HL-60/S4 (cell line): ENCODE measurements around the gene WHRN.

ENCODE experiments used
- in situ Hi-C: fragments of 300-500 bp; cut with MboI; formaldehyde crosslinking; loops from 2 replicates; pipeline ENCODE4 v1.14.3; 2022; ENCODE audit warnings: low sequenced_read_pairs

Gene WHRN

DNA sequence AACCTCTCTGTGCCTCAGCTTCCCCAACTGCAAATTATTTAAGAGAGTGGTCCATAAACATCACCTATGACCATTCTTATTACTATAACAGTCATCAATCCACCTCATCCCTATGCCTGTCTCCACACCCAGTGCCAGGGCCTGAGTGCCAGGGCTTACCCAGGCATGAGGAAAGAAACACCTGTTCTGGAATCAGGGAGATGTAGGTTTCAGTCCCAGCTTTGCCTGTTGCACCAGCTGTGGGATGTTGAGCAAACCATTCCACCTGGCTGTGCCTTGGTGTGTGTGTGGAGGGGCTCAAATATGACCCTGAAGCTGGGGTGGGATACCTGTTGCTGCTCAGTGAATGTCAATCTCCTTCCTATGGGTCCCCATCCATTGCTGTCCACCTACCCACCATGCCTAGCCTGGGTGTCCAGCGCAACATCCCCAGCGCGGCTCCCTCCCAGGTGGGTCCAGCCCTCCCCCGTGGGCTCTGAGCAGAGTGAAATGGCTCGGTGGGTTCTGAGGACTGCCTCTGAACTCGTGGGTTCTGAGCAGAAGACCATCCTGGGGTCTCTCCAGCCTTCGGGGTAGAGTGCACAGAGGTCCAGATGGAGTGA is 133.8 kb downstream of the WHRN start:
- in situ Hi-C loops = no loop called here

DNA sequence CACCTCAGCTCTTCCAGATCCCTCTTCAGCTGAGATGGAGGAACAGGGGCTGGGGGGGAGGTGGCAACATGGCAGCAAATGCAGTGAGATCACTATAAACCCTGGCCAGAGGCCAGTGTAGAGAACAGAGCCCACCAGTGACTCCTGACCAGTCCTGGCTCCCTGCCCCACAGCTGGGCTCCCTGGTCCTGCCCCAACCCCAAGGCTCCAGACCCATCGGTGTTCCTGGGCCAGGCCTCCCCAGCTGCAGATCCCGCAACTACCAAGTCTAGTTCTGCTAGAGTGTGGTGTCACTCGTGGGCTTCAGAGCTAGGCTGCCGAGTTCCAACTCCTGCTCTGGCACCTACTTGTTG is 134.3 kb downstream of the WHRN start:
- in situ Hi-C loops = no loop called here

DNA sequence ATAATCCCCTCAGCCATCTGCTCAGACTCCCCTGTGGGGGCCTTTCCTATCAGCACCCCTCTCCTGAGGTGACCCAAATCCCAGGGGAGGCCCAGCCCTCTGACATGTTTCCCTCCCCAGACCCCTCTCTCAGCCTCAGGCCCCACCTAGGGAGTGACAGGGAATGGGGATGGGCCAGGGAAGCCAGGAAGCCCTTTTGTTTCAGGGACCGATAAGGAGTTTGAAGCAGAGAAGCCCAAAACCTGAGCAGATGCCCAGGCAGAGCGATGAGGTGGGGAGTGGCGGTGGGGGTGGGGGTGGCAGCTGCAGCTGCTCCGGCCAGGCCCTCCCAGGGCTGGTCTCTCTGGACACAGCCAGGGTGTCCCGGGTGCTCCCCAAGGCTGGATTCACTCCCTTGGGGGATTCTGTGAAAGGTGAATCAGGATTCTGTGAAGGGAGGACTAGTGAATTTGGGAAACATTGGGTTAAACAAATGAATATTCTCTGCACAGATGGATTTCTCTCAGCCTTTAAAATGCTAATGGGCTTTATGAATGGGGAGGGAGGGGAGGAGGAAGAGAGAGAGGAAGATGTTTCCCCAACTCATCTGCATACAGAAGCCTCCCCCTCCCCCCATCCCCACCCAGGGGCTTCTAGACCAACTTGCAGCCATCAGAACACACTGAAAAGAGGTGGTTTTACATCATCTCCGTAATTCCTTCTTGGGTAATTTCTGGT is 134.9 kb downstream of the WHRN start:
- in situ Hi-C loops = no loop called here

DNA sequence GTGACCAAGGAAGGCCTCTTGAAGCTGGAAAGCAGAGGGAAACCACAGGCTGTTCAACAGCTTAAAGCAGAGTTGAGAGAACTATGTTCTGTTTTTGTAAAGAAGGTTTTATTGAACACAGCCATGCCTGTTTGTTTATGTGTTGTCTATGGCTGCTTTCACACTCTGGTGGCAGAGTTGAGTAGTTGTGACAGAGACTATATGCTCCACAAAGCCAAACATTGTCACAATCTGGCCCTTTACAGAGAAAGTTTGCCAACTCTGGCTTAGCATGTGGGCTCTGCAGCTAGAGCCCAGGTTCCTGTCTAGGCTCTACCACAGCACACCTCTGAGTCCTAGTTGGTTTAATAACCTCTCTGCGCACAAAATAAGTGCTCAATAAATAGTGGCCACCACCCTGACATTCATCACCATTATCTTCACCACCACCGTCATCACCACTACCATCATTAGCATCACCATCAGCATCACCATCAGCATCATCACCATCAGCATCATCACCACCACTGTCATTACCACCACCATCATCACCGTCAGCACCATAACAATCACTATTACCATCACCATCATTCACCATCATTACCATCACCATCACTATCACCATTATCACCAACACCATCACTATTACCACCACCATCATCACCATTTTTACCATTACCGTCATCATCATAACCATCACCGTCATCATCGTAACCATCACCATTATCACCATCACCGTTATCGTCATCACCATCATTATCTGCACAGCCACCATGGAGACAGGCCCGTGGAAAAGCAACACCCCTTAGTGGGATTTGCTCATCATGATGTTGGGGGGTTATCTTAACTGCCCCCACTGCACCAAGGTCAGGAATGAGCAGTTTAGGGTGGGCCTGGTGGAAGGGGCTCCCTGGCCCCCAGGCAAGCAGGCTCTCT is 135.8 kb downstream of the WHRN start:
- in situ Hi-C loops = no loop called here

DNA sequence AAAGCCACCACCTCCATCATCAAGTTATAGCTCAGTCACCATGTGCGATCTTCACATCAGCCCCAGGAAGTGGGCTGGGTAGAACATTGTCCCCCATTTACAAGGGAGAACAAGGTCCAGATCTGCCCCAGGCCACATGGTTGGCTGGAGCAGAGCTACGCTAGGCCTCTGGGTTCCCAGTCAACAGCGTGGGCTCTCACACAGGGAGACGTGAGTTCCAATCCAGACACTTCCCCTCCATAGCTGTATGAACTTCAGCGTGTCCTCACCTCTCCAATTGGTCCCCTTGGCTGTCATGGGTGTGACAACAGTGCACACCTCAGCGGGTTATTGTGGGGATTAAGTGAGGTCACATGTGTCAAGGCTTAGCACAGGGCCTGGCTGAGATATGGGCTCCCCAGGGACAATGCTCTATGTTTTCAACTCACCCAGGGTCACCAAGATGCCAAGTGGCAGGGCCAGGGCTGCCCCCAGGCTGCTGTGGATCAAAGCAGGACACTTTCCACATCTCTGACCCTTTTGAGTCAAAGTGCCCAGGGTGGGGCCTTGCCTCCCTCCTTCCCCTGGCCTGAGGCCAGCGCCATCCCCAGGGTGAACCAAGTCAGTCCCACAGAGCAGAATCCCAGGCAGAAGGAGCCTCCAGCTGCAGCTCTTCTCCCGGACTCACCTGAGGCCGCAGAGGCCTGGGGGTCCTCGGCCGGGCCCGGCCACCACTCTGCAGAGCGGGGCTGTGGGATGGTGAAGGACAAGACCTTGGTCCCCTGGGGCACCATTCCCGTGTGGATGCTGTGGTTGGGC is 137.3 kb downstream of the WHRN start:
- in situ Hi-C loops = no loop called here

DNA sequence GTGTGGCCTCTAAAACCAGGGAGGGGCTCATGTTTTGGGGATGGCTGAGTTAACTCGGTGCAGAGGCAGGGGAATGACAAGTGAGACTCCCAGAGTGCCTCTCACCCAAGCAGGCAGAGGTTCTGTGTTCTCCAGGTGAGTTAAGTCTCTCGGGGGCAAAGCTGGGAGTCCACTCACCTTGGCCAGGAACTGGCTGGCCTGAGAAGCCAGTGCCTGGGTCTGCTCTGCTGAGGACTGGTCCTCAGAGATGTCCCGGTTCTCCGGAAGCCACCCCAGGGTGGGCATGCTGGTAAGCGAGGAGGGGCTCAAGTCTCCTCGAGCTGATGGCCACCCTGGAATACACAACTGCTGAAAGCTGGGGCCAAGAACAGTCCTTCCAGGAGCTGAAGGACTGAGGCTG is 137.9 kb downstream of the WHRN start:
- in situ Hi-C loops = no loop called here

DNA sequence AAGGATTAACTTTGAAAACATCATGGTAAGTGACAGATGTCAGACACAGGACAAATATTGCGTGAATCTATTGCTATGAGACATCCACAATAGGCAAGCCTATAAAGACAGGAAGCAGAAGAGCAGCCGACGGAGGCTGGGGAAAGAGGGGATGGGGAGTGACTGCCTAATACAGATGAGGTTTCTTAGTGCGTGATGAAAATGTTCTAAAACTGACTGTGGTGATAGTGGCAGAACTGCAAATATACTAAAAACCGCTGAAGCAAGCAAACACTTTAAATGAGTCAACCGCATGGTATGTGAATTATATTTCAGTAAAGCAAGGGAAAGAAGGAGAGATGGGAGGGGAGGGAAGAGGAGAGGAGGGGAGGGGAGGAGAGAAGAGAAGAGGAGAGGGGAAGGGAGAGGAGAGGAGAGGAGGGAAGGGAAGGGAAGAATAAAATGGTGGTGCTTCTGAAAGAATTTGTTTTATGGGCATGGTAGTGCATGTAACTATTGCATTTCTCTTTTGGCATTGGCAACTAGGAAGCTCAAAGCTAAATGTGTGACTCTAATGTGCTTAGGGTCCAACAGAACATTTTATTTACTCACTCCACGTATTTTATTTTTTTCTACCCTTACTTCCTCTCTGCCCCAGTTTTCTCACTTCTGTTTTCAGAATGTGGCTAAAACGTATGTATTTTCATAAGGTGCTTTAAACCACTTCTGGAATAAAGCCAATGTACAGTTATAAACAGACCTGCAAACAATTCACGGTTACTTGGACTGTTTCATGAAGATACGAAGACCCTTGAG is 138.7 kb downstream of the WHRN start:
- in situ Hi-C loops = no loop called here

DNA sequence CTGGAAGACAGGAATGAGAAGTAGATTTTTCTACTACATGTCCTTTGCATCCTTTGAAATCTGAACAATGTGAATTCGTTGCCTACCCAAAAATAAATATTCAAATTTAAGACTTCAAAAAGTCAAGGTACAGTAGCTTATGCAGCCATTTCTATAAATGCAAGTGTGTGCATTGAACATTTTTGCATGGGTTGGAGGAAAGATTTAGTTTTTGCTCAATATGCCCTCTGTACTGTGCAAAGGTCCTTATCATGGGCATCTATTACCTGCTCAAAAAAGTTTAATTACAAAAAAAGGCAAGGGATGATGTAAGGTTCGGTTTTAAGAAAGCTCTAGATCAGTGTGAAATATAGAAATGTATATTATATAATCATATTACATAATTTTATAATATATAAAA is 140.1 kb downstream of the WHRN start:
- in situ Hi-C loops = no loop called here

DNA sequence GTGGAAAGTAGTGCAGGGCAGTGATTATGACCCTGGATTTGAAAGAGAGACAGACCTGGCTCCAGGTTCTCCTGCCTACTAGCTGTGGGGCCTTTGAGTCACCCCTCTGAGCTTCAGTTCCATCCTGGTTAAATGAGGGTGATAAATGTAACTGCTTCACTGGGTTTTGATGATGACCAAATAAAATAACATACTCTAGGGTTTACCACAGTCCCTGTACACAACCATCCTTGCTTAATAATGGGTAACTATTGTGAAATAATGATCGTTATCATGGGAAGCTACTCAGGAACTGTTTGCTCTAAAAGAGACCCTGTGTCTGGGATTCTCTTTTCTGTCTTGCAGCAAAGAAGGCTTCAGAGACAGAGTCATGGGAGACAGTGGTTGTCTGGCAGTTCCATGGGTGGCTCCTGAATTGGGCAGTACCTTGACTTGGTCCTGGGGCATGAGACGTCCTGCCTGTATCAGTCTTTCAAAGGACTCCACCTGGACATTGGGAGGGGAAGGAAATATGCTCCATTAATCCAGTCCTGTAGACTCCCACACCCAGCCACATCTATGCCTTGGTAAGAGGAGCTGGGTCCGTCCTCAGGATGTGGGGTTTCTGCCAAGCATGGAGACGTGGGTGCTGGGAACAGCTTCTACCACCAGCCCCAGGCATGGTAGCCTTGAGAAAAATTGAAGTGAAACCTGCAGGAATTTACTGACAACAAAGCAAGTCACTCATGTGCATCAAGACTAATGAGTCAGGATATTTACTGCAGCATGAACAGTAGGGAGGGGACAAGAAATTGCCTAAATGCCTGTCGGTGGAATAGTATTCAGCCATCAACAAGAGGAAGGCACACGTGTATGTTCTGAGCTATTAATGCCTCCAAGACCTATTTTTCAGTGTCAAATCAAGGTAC is 140.9 kb downstream of the WHRN start:
- in situ Hi-C loops = no loop called here

DNA sequence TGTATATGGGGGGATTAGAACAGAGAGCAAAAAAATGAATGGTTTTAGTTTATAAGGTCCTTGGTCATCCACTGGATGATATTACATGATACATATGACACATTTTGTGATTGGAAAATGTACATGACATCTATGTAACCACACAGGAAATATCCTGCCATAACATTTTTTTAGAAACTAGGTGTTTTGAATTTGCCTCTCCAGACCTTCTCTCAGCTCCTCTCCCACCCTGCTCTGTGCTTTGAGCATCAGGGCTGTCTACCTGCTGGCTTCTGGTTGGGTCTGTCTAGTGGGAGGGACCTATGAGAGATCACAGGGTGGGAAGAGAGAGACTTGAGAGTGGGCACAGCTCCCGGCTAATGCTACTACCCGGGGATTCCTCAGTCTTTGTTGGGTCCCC is 141.8 kb downstream of the WHRN start:
- in situ Hi-C loops = no loop called here

DNA sequence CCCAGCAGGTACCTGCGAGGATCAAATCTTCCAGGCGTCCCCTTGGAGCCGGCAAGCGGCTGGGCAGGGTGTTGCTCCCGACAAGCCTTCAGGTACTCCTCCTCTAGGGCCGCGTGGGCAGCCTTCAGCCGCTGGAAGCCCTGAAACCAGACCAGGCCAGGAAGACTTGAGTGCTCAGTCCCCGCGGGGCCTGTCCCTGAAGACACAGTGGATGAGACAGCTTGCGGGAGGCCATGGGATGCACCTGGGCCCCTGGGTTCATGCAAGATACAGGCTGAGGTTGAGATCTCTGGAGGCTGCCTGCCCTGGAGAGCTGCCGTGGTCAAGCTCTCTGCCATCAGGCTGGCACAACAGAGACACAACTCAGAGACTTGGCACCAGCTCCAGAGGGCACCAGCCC is 142.9 kb downstream of the WHRN start:
- in situ Hi-C loops = no loop called here

DNA sequence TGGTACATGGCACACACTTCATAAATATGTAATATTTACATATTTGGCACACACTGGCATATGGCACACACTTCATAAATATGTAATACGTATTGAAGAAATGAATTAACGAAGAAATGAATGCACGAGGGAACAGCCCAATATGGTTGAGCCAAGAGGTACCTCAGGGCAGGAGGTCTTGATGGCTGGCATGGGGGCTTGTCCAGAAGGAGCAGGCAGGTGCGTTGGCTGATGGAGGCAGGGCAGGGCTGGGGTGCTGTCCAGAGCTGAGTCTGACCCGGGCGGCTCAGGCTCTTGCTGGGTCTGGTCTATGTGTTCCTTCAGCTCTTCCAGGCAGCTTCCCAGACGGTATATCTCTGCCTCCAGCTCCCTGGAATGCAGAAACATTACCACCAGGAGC is 143.7 kb downstream of the WHRN start:
- in situ Hi-C loops = no loop called here

DNA sequence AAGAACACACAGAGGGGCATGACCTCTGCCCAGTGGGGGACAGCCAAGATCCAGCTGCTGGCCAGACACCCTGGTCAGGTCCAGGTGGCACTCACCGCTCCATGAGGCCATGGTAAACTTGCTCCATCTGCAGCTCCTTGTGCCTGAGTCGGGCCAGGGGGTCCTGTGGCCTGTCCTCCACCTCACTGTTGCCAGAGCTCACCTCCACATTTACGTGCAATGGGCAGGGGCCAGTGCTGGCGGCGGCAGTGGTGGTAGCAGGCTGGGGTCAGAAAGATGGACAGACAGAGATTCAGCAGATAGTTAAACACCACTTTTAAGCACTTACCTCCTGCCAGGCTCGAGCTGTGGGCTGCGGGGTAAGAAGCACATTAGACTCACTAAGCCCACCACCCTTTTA is 145.5 kb downstream of the WHRN start:
- in situ Hi-C loops = no loop called here

DNA sequence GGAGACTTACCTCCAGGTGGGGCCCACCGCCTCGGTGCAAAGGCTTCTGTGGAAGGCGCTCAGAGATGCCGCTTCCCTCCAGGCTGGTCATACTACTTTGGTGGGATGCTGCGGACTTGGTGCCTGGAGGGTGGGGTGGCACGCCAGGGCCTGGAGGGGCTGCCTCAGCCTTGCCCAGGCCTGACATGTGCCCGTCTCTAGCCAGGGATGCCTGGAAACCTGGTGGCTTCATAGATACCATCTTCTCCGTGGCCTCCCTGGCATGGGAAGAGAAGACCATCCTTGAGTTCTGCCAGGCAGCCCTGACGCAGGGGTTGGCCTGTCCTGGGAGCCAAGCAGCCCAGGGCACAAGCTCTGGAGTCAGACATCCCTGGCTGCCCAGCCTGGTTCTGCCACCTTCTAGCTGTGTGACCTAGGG is 147.4 kb downstream of the WHRN start:
- in situ Hi-C loops = no loop called here

DNA sequence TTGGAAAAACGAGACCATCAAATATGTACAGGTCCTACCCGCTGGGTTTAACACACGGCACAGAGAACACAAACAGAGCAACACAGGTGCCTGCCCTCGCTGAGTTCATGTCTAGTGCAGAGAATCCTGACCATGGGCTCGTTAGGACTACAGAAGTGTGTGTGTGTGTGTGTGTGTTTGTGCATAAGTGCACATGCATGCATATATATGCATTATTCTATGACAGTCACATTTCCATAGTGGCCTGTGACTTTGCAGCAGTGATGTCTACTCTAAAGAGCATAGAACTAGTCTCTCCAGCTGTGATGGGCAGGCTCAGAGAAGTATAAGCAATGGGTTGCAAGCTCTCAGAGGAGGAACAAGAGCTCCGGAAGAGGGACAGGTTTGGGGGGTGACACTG is 147.9 kb downstream of the WHRN start:
- in situ Hi-C loops = no loop called here

DNA sequence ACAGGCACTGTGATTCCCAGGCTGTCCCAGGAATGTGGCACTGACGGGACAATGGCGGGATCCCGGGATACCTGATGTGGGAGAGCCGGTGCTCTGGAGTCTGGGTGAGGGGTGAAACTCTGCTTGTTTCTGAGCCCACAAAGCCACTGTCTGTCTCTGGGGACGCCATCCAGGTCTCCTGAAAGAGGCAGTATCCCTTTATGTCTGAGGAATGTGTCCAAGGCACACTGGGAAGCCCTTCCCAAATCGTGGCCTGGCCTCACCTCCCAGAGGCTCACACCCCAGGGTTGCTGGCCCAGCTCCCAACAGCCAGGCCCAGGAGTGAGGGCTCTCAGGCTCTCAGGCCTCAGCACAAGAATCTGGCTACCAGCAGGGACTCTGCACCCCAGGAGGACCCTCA is 148.5 kb downstream of the WHRN start:
- in situ Hi-C loops = no loop called here

DNA sequence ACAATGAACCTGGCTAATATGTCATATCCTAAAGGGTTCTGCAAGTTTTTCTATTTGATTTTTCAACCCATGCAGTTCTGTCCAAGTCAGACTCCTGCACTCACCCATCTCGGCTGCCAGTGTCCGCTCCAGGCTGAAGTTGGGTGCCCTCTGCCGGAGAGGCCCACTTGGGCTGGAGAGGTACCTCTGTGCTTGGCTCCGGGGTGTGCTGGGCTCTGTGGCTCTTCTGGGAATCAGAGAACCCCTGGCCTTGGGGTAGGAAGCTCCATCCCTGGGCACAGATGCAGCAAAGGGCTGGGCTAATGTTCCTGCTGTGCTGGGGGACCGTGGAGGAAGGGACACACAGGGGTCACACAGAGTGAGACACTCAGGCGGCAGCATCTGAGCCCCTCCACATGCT is 149.5 kb downstream of the WHRN start:
- in situ Hi-C loops = no loop called here
